Vagina (tissue), 2 donors: ENCODE results near the gene RAPH1.

ENCODE experiments used
- CTCF ChIP-seq, 3 experiments: fragments of 450-650 bp in 2 of 3; fragments of 200-600 bp in 1 of 3; sonication (generic) in 1 of 3; IDR thresholded peaks; one replicate each; pipeline ENCODE4 v1.5.1; 2017 to 2019; ENCODE audit warnings: antibody characterized with exemption in 3 of 3, mild to moderate bottlenecking in 2 of 3, moderate library complexity in 2 of 3
- POLR2AphosphoS5 ChIP-seq, 2 donors: sonication (generic); formaldehyde crosslinking; IDR thresholded peaks; one replicate each; pipeline ENCODE4 v1.9.0; 2017; ENCODE audit warnings: antibody characterized with exemption in 2 of 2, mild to moderate bottlenecking in 2 of 2, low read depth in 1 of 2; ENCODE audit not compliant: insufficient read depth in 1 of 2

GRCh38 chr2:203346612-203347011 is 188.5 kb downstream of the RAPH1 start:
- no peak for TF ChIP-seq CTCF (IDR thresholded peaks at IDR 0.05)
- TF ChIP-seq POLR2AphosphoS5 (IDR thresholded peaks at IDR 0.05; ENCODE audit: insufficient read depth in 1 of 2, low read depth in 1 of 2), result no peak
